Effector memory CD8-positive, alpha-beta T cell (primary cell): ENCODE data around the gene ABCC10.
"Not testable (repeated sequence)": the region's sequence is repeated elsewhere in the genome, so short reads cannot be mapped to it uniquely, and the experiment has no call there.

ENCODE experiments used
- ATAC-seq: fragments of 150-1000 bp; cut with Tn5 transposase; replicated peaks from 2 replicates; pipeline ENCODE4 v1.10.0; 2021; ENCODE audit warnings: mild to moderate bottlenecking, moderate library complexity
- DNase-seq, 3 experiments: peaks; one replicate each; pipeline ENCODE4 v3.0.0; 2021
- H3K27ac Mint-ChIP-seq, 2 donors: one replicate each; pipeline ENCODE4 v1.8.0; 2022; ENCODE audit warnings: mild to moderate bottlenecking in 2 of 2, mixed read lengths in 2 of 2, moderate library complexity in 2 of 2
- H3K27me3 Mint-ChIP-seq, 2 donors: one replicate each; pipeline ENCODE4 v1.8.0; 2022; ENCODE audit warnings: mixed read lengths in 2 of 2
- H3K36me3 Mint-ChIP-seq: one replicate; pipeline ENCODE4 v1.8.0; 2022; ENCODE audit warnings: mild to moderate bottlenecking, moderate library complexity, mixed read lengths; ENCODE audit not compliant: insufficient read depth
- H3K4me1 Mint-ChIP-seq, 2 donors: one replicate each; pipeline ENCODE4 v1.8.0; 2022; ENCODE audit warnings: low read depth in 2 of 2, mixed read lengths in 2 of 2
- H3K4me3 Mint-ChIP-seq, 2 donors: one replicate each; pipeline ENCODE4 v1.8.0; 2022; ENCODE audit warnings: mild to moderate bottlenecking in 2 of 2, mixed read lengths in 2 of 2, moderate library complexity in 2 of 2
- H3K9me3 Mint-ChIP-seq, 2 donors: one replicate each; pipeline ENCODE4 v1.8.0; 2022; ENCODE audit warnings: mixed read lengths in 2 of 2

The ABCC10 gene

DNA sequence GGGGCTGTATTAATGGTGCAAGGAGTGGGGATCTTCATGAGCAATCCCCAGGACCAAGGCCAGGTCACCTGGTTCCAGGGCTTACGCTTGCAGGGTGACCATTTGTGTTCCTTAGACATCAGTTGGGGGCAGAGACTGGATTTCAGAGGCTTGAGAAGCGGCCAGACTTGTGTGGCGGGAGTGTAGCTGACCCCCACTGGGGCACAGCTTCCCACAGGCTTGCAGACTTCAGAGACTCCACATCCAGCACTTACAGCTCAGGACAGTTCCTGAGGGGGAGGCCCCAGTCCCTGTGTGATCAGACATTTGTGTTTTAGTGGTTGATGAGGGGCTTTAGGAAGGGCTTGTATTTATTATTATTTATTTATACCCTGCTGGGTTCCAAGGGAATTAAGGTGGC, 65.3 kb downstream of the ABCC10 start:
- Mint-ChIP-seq H3K27ac (peak overlapping the region; percentile 61 to 66), H3K36me3 (peaks cover 10% of the 10 kb centered on the region), H3K9me3 (no peaks in the 10 kb centered on the region), H3K4me1 (peaks cover 38 to 39% of the 10 kb centered on the region in 2 donors), H3K27me3 (no peaks in the 10 kb centered on the region), H3K4me3 (no peak overlapping the region)
- ATAC-seq (no peak), DNase-seq (no peak)

DNA sequence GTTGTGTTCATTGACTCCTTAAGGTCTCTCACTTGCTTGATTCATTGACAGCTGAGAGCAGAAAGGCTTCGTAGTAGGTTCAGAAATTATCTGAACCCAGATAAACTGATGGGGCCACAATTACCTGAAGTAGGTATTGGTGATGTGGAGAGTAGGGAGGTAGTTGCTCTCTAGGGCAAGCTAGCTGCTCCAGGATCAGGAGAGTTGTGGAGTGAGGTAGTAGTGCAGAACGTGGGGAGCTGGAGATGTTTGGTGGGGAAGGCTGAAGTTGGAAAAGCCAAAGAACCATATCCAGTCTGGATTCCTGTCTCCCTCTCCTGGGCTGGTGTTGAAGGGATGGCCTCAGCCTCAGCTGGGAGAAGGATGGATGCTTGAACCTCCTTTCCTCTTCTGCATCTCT, 65.9 kb downstream of the ABCC10 start:
- Mint-ChIP-seq H3K27ac (peak overlapping the region; percentile 66 to 94), H3K9me3 (no peaks in the 10 kb centered on the region), H3K4me3 (no peak overlapping the region), H3K4me1 (peaks cover 37 to 38% of the 10 kb centered on the region in 2 donors), H3K36me3 (peaks cover 8% of the 10 kb centered on the region), H3K27me3 (no peaks in the 10 kb centered on the region)
- no peak for ATAC-seq
- DNase-seq: no peak

DNA sequence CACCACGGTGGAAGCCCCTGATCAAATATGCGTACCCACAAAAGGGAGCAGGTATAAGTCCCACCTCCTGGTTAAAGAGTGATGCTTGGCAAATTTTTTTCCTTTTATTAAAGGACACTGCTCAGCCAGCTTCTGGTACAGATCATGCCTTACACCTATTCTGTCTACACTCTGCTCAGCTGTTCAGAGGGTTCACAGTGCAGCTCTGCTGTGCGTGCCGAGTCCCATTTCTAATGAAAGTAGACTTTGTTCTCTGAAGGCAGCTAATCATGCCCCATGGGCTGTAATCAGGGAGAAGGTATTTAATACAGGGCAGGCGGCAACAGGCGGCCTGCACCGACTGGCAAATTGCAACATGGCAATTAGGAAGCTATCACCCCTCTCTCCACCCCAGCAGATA, 66.5 kb downstream of the ABCC10 start:
- H3K4me1 Mint-ChIP-seq: peaks cover 37 to 38% of the 10 kb centered on the region in 2 donors
- no peaks in the 10 kb centered on the region for H3K9me3 Mint-ChIP-seq
- H3K27me3 Mint-ChIP-seq: no peaks in the 10 kb centered on the region
- peaks cover 8% of the 10 kb centered on the region for H3K36me3 Mint-ChIP-seq
- ATAC-seq: no peak
- no peak for DNase-seq
- H3K27ac Mint-ChIP-seq: peak overlapping the region; percentile 94 to 96
- peak overlapping the region; percentile 56 to 58 for H3K4me3 Mint-ChIP-seq

DNA sequence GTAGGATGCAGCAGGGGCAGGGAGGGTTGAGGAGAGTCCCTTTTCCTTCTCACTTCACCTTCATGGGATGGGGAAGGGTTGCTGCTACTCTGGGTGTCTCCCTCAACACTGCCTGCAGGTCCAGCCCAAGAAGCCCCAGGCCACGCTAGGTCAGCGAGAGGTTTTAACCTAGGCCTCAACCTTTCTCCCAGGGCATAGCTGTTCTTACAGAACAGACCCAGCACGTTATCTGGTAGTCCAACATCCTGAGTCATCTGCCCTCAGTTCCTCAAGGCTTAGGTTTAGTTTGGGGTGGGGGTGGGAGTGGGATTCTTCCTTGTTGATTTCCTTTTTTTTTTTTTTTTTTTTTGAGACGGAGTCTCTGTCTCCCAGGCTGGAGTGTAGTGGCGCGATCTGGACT, 67.0 kb downstream of the ABCC10 start:
- peaks cover 33% of the 10 kb centered on the region in 2 donors for H3K4me1 Mint-ChIP-seq
- H3K4me3 Mint-ChIP-seq: peak overlapping the region; percentile 56 to 58
- peak overlapping the region; percentile 94 to 96 for H3K27ac Mint-ChIP-seq
- no peak for DNase-seq
- H3K9me3 Mint-ChIP-seq: no peaks in the 10 kb centered on the region
- no peaks in the 10 kb centered on the region for H3K27me3 Mint-ChIP-seq
- no peak for ATAC-seq
- H3K36me3 Mint-ChIP-seq: peaks cover 8% of the 10 kb centered on the region

- peaks cover 8% of the 10 kb centered on the region for H3K36me3 Mint-ChIP-seq
- no peaks in the 10 kb centered on the region for H3K9me3 Mint-ChIP-seq
- H3K4me1 Mint-ChIP-seq: peaks cover 33% of the 10 kb centered on the region in 2 donors
- peak overlapping the region; percentile 62 to 75 for H3K4me3 Mint-ChIP-seq
- peak overlapping the region; percentile 94 to 96 for H3K27ac Mint-ChIP-seq
- H3K27me3 Mint-ChIP-seq: no peaks in the 10 kb centered on the region
- no peak for ATAC-seq
- no peak for DNase-seq
These were observed 67.4 kb downstream of the ABCC10 start for GRCh38 chr6:43494766-43495165.

DNA sequence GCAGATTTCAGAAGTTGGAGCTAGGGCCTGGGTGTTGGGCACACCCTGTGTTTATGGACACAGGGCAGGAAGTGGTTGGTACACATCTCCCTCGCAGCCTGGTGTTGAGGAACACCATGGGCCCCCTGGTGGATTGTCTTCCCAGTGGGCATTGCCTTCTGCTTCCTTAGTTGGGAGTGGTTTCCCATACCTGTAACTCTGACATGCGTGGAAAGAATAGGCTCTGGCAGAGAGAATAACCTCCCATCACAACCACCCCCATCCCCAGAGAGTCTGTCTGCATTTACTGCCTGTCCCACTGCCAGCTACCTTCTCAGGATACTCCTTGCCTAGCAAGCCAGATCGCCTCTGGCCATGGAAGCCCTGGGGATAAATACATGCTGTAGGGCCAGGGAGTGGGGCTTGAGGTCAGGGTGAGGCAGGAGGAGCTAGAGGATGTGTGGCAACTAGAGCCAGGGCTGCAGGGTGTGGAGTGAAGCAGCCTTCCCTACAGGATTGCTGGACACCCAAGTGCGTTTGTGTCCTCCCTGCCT, 68.1 kb downstream of the ABCC10 start:
- peak overlapping the region; percentile 94 to 96 for H3K27ac Mint-ChIP-seq
- no peaks in the 10 kb centered on the region for H3K9me3 Mint-ChIP-seq
- ATAC-seq (peak; percentile 89), DNase-seq (no peak)
- no peaks in the 10 kb centered on the region for H3K27me3 Mint-ChIP-seq
- peak overlapping the region; percentile 62 to 75 for H3K4me3 Mint-ChIP-seq
- H3K4me1 Mint-ChIP-seq: peaks cover 27 to 28% of the 10 kb centered on the region in 2 donors
- H3K36me3 Mint-ChIP-seq: peaks cover 8% of the 10 kb centered on the region

DNA sequence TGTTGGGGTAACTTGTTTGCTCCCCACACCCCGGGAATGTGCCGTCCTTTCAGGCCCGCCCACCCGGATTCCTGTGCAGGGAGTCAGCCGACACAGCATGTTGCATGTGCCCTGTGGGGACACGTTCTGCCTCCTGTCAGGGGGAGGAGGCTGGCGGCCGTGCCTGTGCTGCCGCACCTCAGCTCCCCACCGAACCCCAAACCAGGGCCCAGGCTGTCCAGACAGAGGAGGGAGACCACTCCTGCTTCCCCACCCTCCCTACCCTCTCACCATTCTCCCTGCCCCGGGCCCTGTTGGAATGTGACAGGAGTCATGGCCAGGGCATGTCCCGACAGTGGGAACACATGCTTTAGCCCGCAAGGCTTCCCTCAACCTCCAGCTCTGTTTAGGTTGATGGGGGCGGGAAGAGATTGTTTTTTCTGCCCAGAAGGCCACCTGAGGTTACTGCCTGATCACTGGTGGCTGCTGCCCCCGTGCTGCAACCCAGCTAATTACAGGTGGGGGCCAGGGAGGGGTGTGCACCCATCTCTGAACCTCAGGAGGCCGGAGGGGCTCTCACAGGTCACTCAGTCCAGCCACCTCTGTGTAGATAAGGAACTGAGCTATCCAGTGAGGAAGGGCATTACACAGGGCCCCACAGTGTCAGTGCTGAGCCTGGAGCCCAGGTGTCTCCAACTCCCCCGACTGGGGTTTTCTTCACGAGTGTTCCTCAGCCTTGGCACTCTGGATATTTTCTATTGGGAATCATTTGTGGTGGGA, 69.2 kb downstream of the ABCC10 start:
- DNase-seq (no peak), ATAC-seq (peak; percentile 24)
- H3K4me1 Mint-ChIP-seq: peaks cover 27 to 28% of the 10 kb centered on the region in 2 donors
- H3K4me3 Mint-ChIP-seq: no peak overlapping the region
- H3K27ac Mint-ChIP-seq: peak overlapping the region in 1 of 2 donors; percentile 96
- no peaks in the 10 kb centered on the region for H3K9me3 Mint-ChIP-seq
- no peaks in the 10 kb centered on the region for H3K27me3 Mint-ChIP-seq
- H3K36me3 Mint-ChIP-seq: peaks cover 8% of the 10 kb centered on the region

GRCh38 chr6:43497129-43497396, 69.7 kb downstream of the ABCC10 start:
- DNase-seq (no peak), ATAC-seq (no peak)
- Mint-ChIP-seq H3K4me3 (no peak overlapping the region), H3K27ac (peak overlapping the region in 1 of 2 donors; percentile 71), H3K36me3 (peaks cover 6% of the 10 kb centered on the region), H3K4me1 (peaks cover 27 to 28% of the 10 kb centered on the region in 2 donors), H3K27me3 (no peaks in the 10 kb centered on the region), H3K9me3 (no peaks in the 10 kb centered on the region)

- peaks cover 3% of the 10 kb centered on the region for H3K36me3 Mint-ChIP-seq
- ATAC-seq (no peak), DNase-seq (no peak)
- peaks cover 23 to 24% of the 10 kb centered on the region in 2 donors for H3K4me1 Mint-ChIP-seq
- H3K27ac Mint-ChIP-seq: peak overlapping the region in 1 of 2 donors; percentile 71
- H3K9me3 Mint-ChIP-seq: no peaks in the 10 kb centered on the region
- no peak overlapping the region for H3K4me3 Mint-ChIP-seq
- no peaks in the 10 kb centered on the region for H3K27me3 Mint-ChIP-seq
These were observed 70.3 kb downstream of the ABCC10 start for GRCh38 chr6:43497689-43498088.

- H3K9me3 Mint-ChIP-seq, H3K4me3 Mint-ChIP-seq: not testable (repeated sequence)
- peak overlapping the region in 1 of 2 donors; percentile 71 for H3K27ac Mint-ChIP-seq
These were observed 71.0 kb downstream of the ABCC10 start for GRCh38 chr6:43498291-43498690.

DNA sequence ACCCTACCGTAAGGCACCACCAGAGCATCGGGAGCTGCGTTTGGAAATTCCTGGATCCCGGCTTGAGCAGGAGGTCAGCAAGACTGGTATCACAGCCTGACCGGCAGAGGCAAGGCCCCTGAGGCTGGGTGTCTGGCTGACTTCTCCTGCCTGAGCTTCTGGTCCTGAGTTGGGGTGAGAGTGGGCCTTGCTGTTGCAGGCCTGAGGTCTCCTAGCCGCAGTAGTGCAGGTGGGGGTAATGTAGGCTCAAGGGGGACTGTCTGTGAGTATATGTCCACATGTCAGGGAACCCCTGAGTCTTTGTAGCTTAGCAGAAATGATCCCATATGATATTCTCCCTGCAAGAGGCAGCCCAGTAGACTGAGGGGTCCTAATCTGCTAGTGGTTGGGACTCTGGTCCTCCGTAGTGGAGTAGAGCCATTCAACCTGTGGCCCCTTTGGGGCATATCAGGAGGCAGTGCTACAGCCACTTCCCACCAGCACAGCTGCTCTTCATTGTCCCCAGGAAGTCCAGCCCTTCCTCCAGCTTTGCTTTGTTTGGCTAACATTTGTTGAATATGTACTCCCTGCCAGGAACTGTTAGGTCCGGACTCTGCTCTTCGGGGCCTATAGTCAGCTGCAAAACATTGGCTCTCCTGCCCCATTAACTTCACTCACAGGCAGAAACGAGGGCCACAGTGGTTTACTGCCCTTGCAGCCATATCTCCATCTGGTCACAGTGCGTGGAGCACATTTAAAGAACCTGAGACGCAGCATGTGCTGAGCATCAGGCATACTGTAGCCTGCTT, 71.9 kb downstream of the ABCC10 start:
- peak overlapping the region in 1 of 2 donors; percentile 67 for H3K27ac Mint-ChIP-seq
- ATAC-seq: no peak
- H3K4me1 Mint-ChIP-seq: peaks cover 15 to 17% of the 10 kb centered on the region in 2 donors
- H3K9me3 Mint-ChIP-seq: no peaks in the 10 kb centered on the region
- no peaks in the 10 kb centered on the region for H3K27me3 Mint-ChIP-seq
- no peak overlapping the region for H3K4me3 Mint-ChIP-seq
- no peak for DNase-seq
- peaks cover 9% of the 10 kb centered on the region for H3K36me3 Mint-ChIP-seq

More at GRCh38 chr6:43498291-43498690, 71.0 kb downstream of the ABCC10 start:
- H3K36me3 Mint-ChIP-seq, DNase-seq, H3K27me3 Mint-ChIP-seq, ATAC-seq: not testable (repeated sequence)
- peaks cover 20 to 24% of the 10 kb centered on the region in 2 donors for H3K4me1 Mint-ChIP-seq
